ENCODE results near the gene TBX4. TPM values are rescaled to one million over a fixed set of nuclear protein-coding genes. Genes with fewer than 3 reads are reported as not detected.

The TBX4 gene
- total RNA-seq, 3 donors from 2014 or later, result not detected

GRCh38 chr17:61464130-61464842 lies 12.1 kb downstream of the TBX4 start:
- intact Hi-C loops (cut with DNase I, micrococcal nuclease), result no loop called here
- no peaks in the 10 kb centered on the region for H3K36me3 ChIP-seq (ENCODE audit: low read depth)
- peaks cover 8% of the 10 kb centered on the region for H3K4me1 ChIP-seq (ENCODE audit: low read depth)
- H3K4me3 ChIP-seq, result no peak overlapping the region
- TF ChIP-seq, protein P1, sequence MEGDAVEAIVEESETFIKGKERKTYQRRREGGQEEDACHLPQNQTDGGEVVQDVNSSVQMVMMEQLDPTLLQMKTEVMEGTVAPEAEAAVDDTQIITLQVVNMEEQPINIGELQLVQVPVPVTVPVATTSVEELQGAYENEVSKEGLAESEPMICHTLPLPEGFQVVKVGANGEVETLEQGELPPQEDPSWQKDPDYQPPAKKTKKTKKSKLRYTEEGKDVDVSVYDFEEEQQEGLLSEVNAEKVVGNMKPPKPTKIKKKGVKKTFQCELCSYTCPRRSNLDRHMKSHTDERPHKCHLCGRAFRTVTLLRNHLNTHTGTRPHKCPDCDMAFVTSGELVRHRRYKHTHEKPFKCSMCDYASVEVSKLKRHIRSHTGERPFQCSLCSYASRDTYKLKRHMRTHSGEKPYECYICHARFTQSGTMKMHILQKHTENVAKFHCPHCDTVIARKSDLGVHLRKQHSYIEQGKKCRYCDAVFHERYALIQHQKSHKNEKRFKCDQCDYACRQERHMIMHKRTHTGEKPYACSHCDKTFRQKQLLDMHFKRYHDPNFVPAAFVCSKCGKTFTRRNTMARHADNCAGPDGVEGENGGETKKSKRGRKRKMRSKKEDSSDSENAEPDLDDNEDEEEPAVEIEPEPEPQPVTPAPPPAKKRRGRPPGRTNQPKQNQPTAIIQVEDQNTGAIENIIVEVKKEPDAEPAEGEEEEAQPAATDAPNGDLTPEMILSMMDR (IDR thresholded peaks at IDR 0.05), result no peak
- no peak for ATAC-seq
- DNase-seq, result no peak
- H3K9me3 ChIP-seq, result no peaks in the 10 kb centered on the region

DNA sequence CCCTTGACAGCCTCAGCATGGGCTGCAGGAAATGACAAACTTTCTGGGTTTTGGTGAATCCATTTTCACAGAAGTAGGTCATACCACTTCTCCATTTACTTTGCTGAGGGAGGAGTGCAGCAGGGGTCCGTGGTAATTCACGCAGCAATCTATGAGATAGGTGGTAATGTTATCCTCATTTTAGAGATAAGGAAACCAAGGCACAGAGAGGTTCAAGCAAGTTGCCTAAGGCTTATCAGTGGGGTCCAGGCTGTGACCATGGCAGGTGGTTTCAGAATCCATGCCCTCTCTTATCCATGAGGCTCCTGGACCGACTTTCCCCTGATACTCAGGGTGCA lies 12.6 kb downstream of the TBX4 start:
- no peaks in the 10 kb centered on the region for H3K9me3 ChIP-seq
- no peak overlapping the region for H3K4me3 ChIP-seq
- no peaks in the 10 kb centered on the region for H3K36me3 ChIP-seq (ENCODE audit: low read depth)
- peaks cover 8% of the 10 kb centered on the region for H3K4me1 ChIP-seq (ENCODE audit: low read depth)
- TF ChIP-seq, protein P1 (IDR thresholded peaks at IDR 0.05), result no peak
- intact Hi-C loops (cut with DNase I, micrococcal nuclease), result no loop called here
- ATAC-seq, result no peak
- DNase-seq, result no peak

GRCh38 chr17:61465550-61466237 lies 13.5 kb downstream of the TBX4 start:
- H3K36me3 ChIP-seq (ENCODE audit: low read depth), result no peaks in the 10 kb centered on the region
- DNase-seq, result no peak
- TF ChIP-seq, protein P1 (IDR thresholded peaks at IDR 0.05), result no peak
- ATAC-seq, result no peak
- H3K4me1 ChIP-seq (ENCODE audit: low read depth), result peaks cover 8% of the 10 kb centered on the region
- intact Hi-C loops (cut with DNase I, micrococcal nuclease), result no loop called here
- no peaks in the 10 kb centered on the region for H3K9me3 ChIP-seq
- H3K4me3 ChIP-seq, result no peak overlapping the region

DNA sequence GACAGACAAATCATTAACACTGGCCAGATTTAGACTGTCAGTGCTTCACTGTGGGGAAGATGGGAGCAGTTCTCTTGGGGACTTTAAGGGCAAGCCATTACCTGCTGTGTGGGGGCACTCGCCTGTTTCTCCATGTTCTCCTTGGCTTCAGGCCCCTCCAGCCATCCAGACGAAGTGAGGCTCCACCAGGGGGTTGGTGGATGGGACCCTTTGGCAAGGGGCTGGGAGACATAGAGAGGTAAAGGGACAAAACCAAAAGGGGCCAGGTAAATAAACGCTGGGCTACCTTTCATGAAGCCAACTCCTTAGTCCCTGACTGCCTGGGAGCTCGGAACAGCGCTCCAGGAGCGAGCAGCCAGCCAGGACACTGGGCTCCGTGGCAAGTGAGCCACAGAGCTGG lies 14.0 kb downstream of the TBX4 start:
- TF ChIP-seq, protein P1 (IDR thresholded peaks at IDR 0.05), result no peak
- no peak overlapping the region for H3K4me3 ChIP-seq
- DNase-seq, result no peak

GRCh38 chr17:61467416-61468262 lies 15.4 kb downstream of the TBX4 start:
- Histone ChIP-seq H3K9me3 (no peaks in the 10 kb centered on the region), H3K4me3 (no peak overlapping the region), H3K36me3 (ENCODE audit: low read depth) (no peaks in the 10 kb centered on the region), H3K4me1 (ENCODE audit: low read depth) (no peaks in the 10 kb centered on the region)
- ATAC-seq, result peak; percentile 70
- TF ChIP-seq, protein P1 (IDR thresholded peaks at IDR 0.05), result no peak
- intact Hi-C loops (cut with DNase I, micrococcal nuclease), result no loop called here
- DNase-seq, result peak in 2 of 3 donors; percentile 68

More for the DNA sequence above, 14.0 kb downstream of the TBX4 start:
- Histone ChIP-seq H3K36me3 (ENCODE audit: low read depth) (no peaks in the 10 kb centered on the region), H3K4me1 (ENCODE audit: low read depth) (peaks cover 5% of the 10 kb centered on the region), H3K9me3 (no peaks in the 10 kb centered on the region)
- no peak for ATAC-seq
- intact Hi-C loops (cut with DNase I, micrococcal nuclease), result no loop called here
